WTC11 (cell line): Measurements from ENCODE around the gene MED12L. TPM values are rescaled to one million over a fixed set of nuclear protein-coding genes. Genes with fewer than 3 reads are reported as not detected.

Experiments used
- ATF6 ChIP-seq: sonication (generic); formaldehyde crosslinking; IDR thresholded peaks from 2 replicates; pipeline ENCODE4 v1.8.1; 2023; ENCODE audit warnings: mild to moderate bottlenecking, missing genetic modification reagents
- CBFB ChIP-seq: sonication (generic); formaldehyde crosslinking; IDR thresholded peaks from 2 replicates; pipeline ENCODE4 v1.8.1; 2022; ENCODE audit warnings: mild to moderate bottlenecking, low read depth, missing genetic modification reagents
- CDX4 ChIP-seq: fragments of 250-450 bp; sonication (Bioruptor Pico); IDR thresholded peaks from 2 replicates; pipeline ENCODE4 v1.9.0; 2021; ENCODE audit warnings: moderate library complexity, mild to moderate bottlenecking, inconsistent platforms, borderline replicate concordance
- CTCF ChIP-seq: fragments of 200-600 bp; IDR thresholded peaks from 2 replicates; pipeline ENCODE4 v1.8.0; 2022; ENCODE audit warnings: antibody characterized with exemption
- EMX1 ChIP-seq: fragments of 250-450 bp; sonication (Bioruptor Pico); IDR thresholded peaks from 2 replicates; pipeline ENCODE4 v1.8.0; 2021; ENCODE audit warnings: mild to moderate bottlenecking
- ESRRA ChIP-seq: sonication (generic); formaldehyde crosslinking; IDR thresholded peaks from 2 replicates; pipeline ENCODE4 v1.8.1; 2022; ENCODE audit warnings: mild to moderate bottlenecking, missing genetic modification reagents, borderline replicate concordance
- FOXP4 ChIP-seq: sonication (generic); formaldehyde crosslinking; IDR thresholded peaks from 2 replicates; pipeline ENCODE4 v1.8.0; 2022; ENCODE audit warnings: mild to moderate bottlenecking, missing genetic modification reagents
- GABPB1 ChIP-seq: sonication (generic); formaldehyde crosslinking; IDR thresholded peaks from 2 replicates; pipeline ENCODE4 v1.8.1; 2023; ENCODE audit warnings: mild to moderate bottlenecking, missing genetic modification reagents
- GRHL2 ChIP-seq: fragments of 250-450 bp; sonication (Bioruptor Pico); IDR thresholded peaks from 2 replicates; pipeline ENCODE4 v1.8.0; 2022; ENCODE audit warnings: mild to moderate bottlenecking, moderate library complexity; ENCODE audit not compliant: insufficient replicate concordance, severe bottlenecking
- GTF2I ChIP-seq: fragments of 250-450 bp; sonication (Bioruptor Pico); conservative IDR thresholded peaks from 2 replicates; pipeline ENCODE4 v1.4.0; 2021; ENCODE audit warnings: mild to moderate bottlenecking
- KAT7 ChIP-seq: sonication (generic); formaldehyde crosslinking; IDR thresholded peaks from 2 replicates; pipeline ENCODE4 v1.8.1; 2023; ENCODE audit warnings: missing genetic modification reagents, mild to moderate bottlenecking, borderline replicate concordance
- MAX ChIP-seq: sonication (generic); formaldehyde crosslinking; IDR thresholded peaks from 2 replicates; pipeline ENCODE4 v1.8.0; 2022; ENCODE audit warnings: mild to moderate bottlenecking, missing genetic modification reagents
- NFATC4 ChIP-seq: fragments of 250-450 bp; sonication (Bioruptor Pico); IDR thresholded peaks from 2 replicates; pipeline ENCODE4 v1.9.0; 2021; ENCODE audit warnings: mild to moderate bottlenecking
- NFE2L1 ChIP-seq: sonication (generic); formaldehyde crosslinking; IDR thresholded peaks from 2 replicates; pipeline ENCODE4 v1.8.1; 2023; ENCODE audit warnings: missing genetic modification reagents
- NR3C1 ChIP-seq: sonication (generic); formaldehyde crosslinking; conservative IDR thresholded peaks from 2 replicates; pipeline ENCODE4 v1.8.1; 2023; ENCODE audit warnings: low read depth, mild to moderate bottlenecking, missing genetic modification reagents
- SMAD3 ChIP-seq: sonication (generic); formaldehyde crosslinking; IDR thresholded peaks from 2 replicates; pipeline ENCODE4 v1.8.0; 2022; ENCODE audit warnings: missing genetic modification reagents, mild to moderate bottlenecking, borderline replicate concordance
- SOX15 ChIP-seq: fragments of 250-450 bp; sonication (Bioruptor Pico); IDR thresholded peaks from 2 replicates; pipeline ENCODE4 v1.9.0; 2021; ENCODE audit warnings: mild to moderate bottlenecking
- STAT6 ChIP-seq: sonication (generic); formaldehyde crosslinking; conservative IDR thresholded peaks from 2 replicates; pipeline ENCODE4 v1.8.1; 2023; ENCODE audit warnings: mild to moderate bottlenecking, low read depth, missing genetic modification reagents, moderate library complexity
- TP53 ChIP-seq: sonication (generic); formaldehyde crosslinking; IDR thresholded peaks from 2 replicates; pipeline ENCODE4 v1.8.1; 2023; ENCODE audit warnings: mild to moderate bottlenecking, missing genetic modification reagents
- USF2 ChIP-seq: sonication (generic); formaldehyde crosslinking; IDR thresholded peaks from 2 replicates; pipeline ENCODE4 v1.8.1; 2023; ENCODE audit warnings: mild to moderate bottlenecking, missing genetic modification reagents, moderate library complexity
- ZBTB43 ChIP-seq: sonication (generic); formaldehyde crosslinking; IDR thresholded peaks from 2 replicates; pipeline ENCODE4 v1.8.1; 2023; ENCODE audit warnings: mild to moderate bottlenecking, missing genetic modification reagents
- ZMAT4 ChIP-seq: fragments of 250-450 bp; sonication (Bioruptor Pico); IDR thresholded peaks from 2 replicates; pipeline ENCODE4 v1.9.0; 2021; ENCODE audit warnings: mild to moderate bottlenecking
- ZNF263 ChIP-seq: sonication (generic); formaldehyde crosslinking; IDR thresholded peaks from 2 replicates; pipeline ENCODE4 v1.8.1; 2022; ENCODE audit warnings: low read depth, mild to moderate bottlenecking, moderate library complexity, missing genetic modification reagents
- ZNF317 ChIP-seq: sonication (generic); formaldehyde crosslinking; IDR thresholded peaks from 2 replicates; pipeline ENCODE4 v1.8.1; 2023; ENCODE audit warnings: low read depth, mild to moderate bottlenecking, moderate library complexity, missing genetic modification reagents, borderline replicate concordance
- ZNF423 ChIP-seq: fragments of 250-450 bp; sonication (Bioruptor Pico); IDR thresholded peaks from 2 replicates; pipeline ENCODE4 v2.1.2; 2022; ENCODE audit warnings: mild to moderate bottlenecking, moderate library complexity
- ZNF671 ChIP-seq: fragments of 250-450 bp; sonication (Bioruptor Pico); IDR thresholded peaks from 2 replicates; pipeline ENCODE4 v1.8.0; 2021; ENCODE audit warnings: mild to moderate bottlenecking
- total RNA-seq: library from RNA; stranded (reverse); gene quantifications from 3 replicates; pipeline ENCODE4 v1.2.3, GENCODE V29; 2021

MED12L gene
- total RNA-seq, 1 experiment from 2014 or later, result 27.4 TPM

GRCh38 chr3:151085227-151085888, at the start of gene MED12L (continued):
- TF ChIP-seq USF2 (CRISPR knock-in tag) (peak; percentile 46; the same call in 1 of the 2 replicates), ZBTB43 (CRISPR knock-in tag) (no peak), ZMAT4 (CRISPR knock-in tag) (no peak), ZNF423 (CRISPR knock-in tag) (peak; percentile 66), ESRRA (CRISPR knock-in tag) (peak; percentile 19; the same call in 1 of the 2 replicates), NFE2L1 (CRISPR knock-in tag) (no peak), GABPB1 (CRISPR knock-in tag) (no peak; the same call in 1 of the 2 replicates), CDX4 (no peak), TP53 (CRISPR knock-in tag) (peak; percentile 53; the same call in 1 of the 2 replicates), NFATC4 (CRISPR knock-in tag) (no peak), STAT6 (CRISPR knock-in tag) (no peak), EMX1 (CRISPR knock-in tag) (no peak; the same call in 1 of the 2 replicates), ZNF317 (no peak), ATF6 (no peak), NR3C1 (CRISPR knock-in tag) (no peak), MAX (peak; percentile 64; the same call in 1 of the 2 replicates), SMAD3 (CRISPR knock-in tag) (peak; percentile 56; the same call in 1 of the 2 replicates), CBFB (CRISPR knock-in tag) (peak; percentile 72; the same call in 1 of the 2 replicates), CTCF (no peak), ZNF671 (CRISPR knock-in tag) (no peak), GRHL2 (CRISPR knock-in tag) (no peak), FOXP4 (CRISPR knock-in tag) (peak; percentile 89), GTF2I (CRISPR knock-in tag) (no peak), KAT7 (CRISPR knock-in tag) (0 out of 2 replicates have a peak, but pooled peaks have one; percentile 69), ZNF263 (CRISPR knock-in tag) (no peak), SOX15 (CRISPR knock-in tag) (no peak)
